IMR-90 (cell line): Measurements from ENCODE around the gene IGLL1. TPM values are rescaled to one million over a fixed set of nuclear protein-coding genes. Genes with fewer than 3 reads are reported as not detected.

Experiments
- ATAC-seq: fragments of 200-7000 bp; cut with Tn5 transposase; 2 replicates; pipeline ENCODE4 v1.9.1; 2020; ENCODE audit warnings: low read depth, mild to moderate bottlenecking, moderate library complexity
- BruUV-seq: library from RNA; stranded (reverse); fragments of 400-500 nt; replicated peaks from 2 replicates; lab custom pipeline; 2021; lab: Mats Ljungman, UMichigan
- CTCF ChIA-PET: fragments of 300-600 bp; formaldehyde crosslinking; extraction: SDS; loops from one replicate; lab custom pipeline; 2021; ENCODE audit warnings: antibody characterized with exemption; lab: Yijun Ruan, JAX
- POLR2A ChIA-PET: fragments of 300-600 bp; sonication (Branson Sonifier 250); formaldehyde crosslinking; loops from one replicate; lab custom pipeline; 2022; ENCODE audit warnings: antibody characterized with exemption; ENCODE audit not compliant: unreplicated experiment; lab: Charles Lee
- DNase-seq: peaks from one replicate; pipeline ENCODE4 v3.0.0; 2013
- H2AFZ ChIP-seq: replicated peaks from 2 replicates; pipeline ENCODE3; 2013; ENCODE audit warnings: low read length, mild to moderate bottlenecking; ENCODE audit not compliant: poor library complexity
- H2AK5ac ChIP-seq: 2 replicates; pipeline ENCODE4 v1.6.1; 2013; ENCODE audit warnings: low read depth, low read length, inconsistent platforms
- H2AK9ac ChIP-seq: replicated peaks from 2 replicates; pipeline ENCODE3; 2013; ENCODE audit warnings: mild to moderate bottlenecking, low read depth, low read length, moderate library complexity; ENCODE audit not compliant: poor library complexity
- H2BK120ac ChIP-seq: 2 replicates; pipeline ENCODE4 v1.6.1; 2013; ENCODE audit warnings: low read depth, low read length, inconsistent platforms
- H2BK15ac ChIP-seq: 3 replicates; pipeline ENCODE4 v1.6.1; 2013; ENCODE audit warnings: low read depth, low read length, inconsistent platforms
- H2BK20ac ChIP-seq: 2 replicates; pipeline ENCODE4 v1.6.1; 2013; ENCODE audit warnings: low read depth, mild to moderate bottlenecking, inconsistent platforms, low read length, moderate library complexity
- H2BK5ac ChIP-seq: 2 replicates; pipeline ENCODE4 v1.6.1; 2013; ENCODE audit warnings: mild to moderate bottlenecking, low read depth, low read length, inconsistent platforms; ENCODE audit not compliant: poor library complexity, severe bottlenecking
- H3K14ac ChIP-seq: replicated peaks from 2 replicates; pipeline ENCODE4 v1.6.1; 2013; ENCODE audit warnings: low read depth, low read length, inconsistent platforms
- H3K18ac ChIP-seq: 2 replicates; pipeline ENCODE4 v1.6.1; 2013; ENCODE audit warnings: low read depth, low read length, control low read depth
- H3K23ac ChIP-seq: 2 replicates; pipeline ENCODE4 v1.6.1; 2013; ENCODE audit warnings: low read depth, low read length, inconsistent platforms
- H3K27ac ChIP-seq: 2 replicates; pipeline ENCODE4 v1.5.1; 2013; ENCODE audit warnings: mild to moderate bottlenecking, control low read depth, low read length; ENCODE audit not compliant: insufficient read depth
- H3K27me3 ChIP-seq: 2 replicates; pipeline ENCODE4 v1.6.1; 2013; ENCODE audit warnings: low read length; ENCODE audit not compliant: control insufficient read depth, insufficient read depth
- H3K36me3 ChIP-seq: 2 replicates; pipeline ENCODE4 v1.6.1; 2013; ENCODE audit warnings: low read length, mixed read lengths; ENCODE audit not compliant: control insufficient read depth, insufficient read depth
- H3K4ac ChIP-seq: 2 replicates; pipeline ENCODE4 v1.6.1; 2013; ENCODE audit warnings: low read depth, low read length, inconsistent platforms
- H3K4me1 ChIP-seq: 2 replicates; pipeline ENCODE4 v1.6.1; 2013; ENCODE audit warnings: low read length, mixed read lengths; ENCODE audit not compliant: control insufficient read depth, insufficient read depth
- H3K4me2 ChIP-seq: 2 replicates; pipeline ENCODE4 v1.6.1; 2013; ENCODE audit warnings: low read depth, mild to moderate bottlenecking, control low read depth, low read length, moderate library complexity
- H3K4me3 ChIP-seq: 2 replicates; pipeline ENCODE4 v1.5.1; 2013; ENCODE audit warnings: low read depth, mild to moderate bottlenecking, control low read depth, low read length, moderate library complexity; ENCODE audit not compliant: insufficient read depth
- H3K56ac ChIP-seq: 2 replicates; pipeline ENCODE4 v1.6.1; 2013; ENCODE audit warnings: low read length, inconsistent platforms; ENCODE audit not compliant: insufficient read depth; ENCODE audit errors: extremely low read depth
- H3K79me1 ChIP-seq, 2 experiments: 2 replicates each; pipeline ENCODE4 v1.6.1; 2013; ENCODE audit warnings: low read length in 2 of 2, inconsistent platforms in 1 of 2, low read depth in 1 of 2
- H3K9ac ChIP-seq: 2 replicates; pipeline ENCODE4 v1.6.1; 2013; ENCODE audit warnings: low read depth, low read length, control low read depth
- H3K9me1 ChIP-seq: 2 replicates; pipeline ENCODE4 v1.6.1; 2013; ENCODE audit warnings: low read length, inconsistent platforms; ENCODE audit not compliant: insufficient read depth
- H3K9me3 ChIP-seq: 2 replicates; pipeline ENCODE4 v1.6.1; 2013; ENCODE audit warnings: low read length; ENCODE audit not compliant: control insufficient read depth, insufficient read depth
- H4K20me1 ChIP-seq: 2 replicates; pipeline ENCODE4 v1.6.1; 2013; ENCODE audit warnings: low read length, inconsistent platforms; ENCODE audit not compliant: insufficient read depth
- H4K5ac ChIP-seq: 2 replicates; pipeline ENCODE4 v1.6.1; 2013; ENCODE audit warnings: mild to moderate bottlenecking, low read depth, low read length, control low read depth
- H4K8ac ChIP-seq, 2 experiments: 2 replicates each; pipeline ENCODE4 v1.6.1; 2013; ENCODE audit warnings: low read depth in 2 of 2, low read length in 2 of 2, control low read depth in 1 of 2, inconsistent platforms in 1 of 2
- H4K91ac ChIP-seq: 2 replicates; pipeline ENCODE4 v1.6.1; 2013; ENCODE audit warnings: low read depth, low read length, inconsistent platforms; ENCODE audit not compliant: insufficient read depth
- BHLHE40 ChIP-seq: fragments of 150-350 bp; IDR thresholded peaks from 2 replicates; pipeline ENCODE4 v1.6.1; 2016; ENCODE audit warnings: mild to moderate bottlenecking, low read depth, low read length
- CEBPB ChIP-seq: IDR thresholded peaks from 2 replicates; pipeline ENCODE4 v1.6.1; 2012; ENCODE audit warnings: low read depth, low read length, improper control_type of control experiment
- CHD1 ChIP-seq: IDR thresholded peaks from 2 replicates; pipeline ENCODE4 v1.6.1; 2012; ENCODE audit warnings: low read depth, low read length, improper control_type of control experiment
- CTCF ChIP-seq: conservative IDR thresholded peaks from 2 replicates; pipeline ENCODE4 v1.5.1; 2012; ENCODE audit warnings: mild to moderate bottlenecking, low read depth, low read length, improper control_type of control experiment
- FOS ChIP-seq: fragments of 150-350 bp; IDR thresholded peaks from 2 replicates; pipeline ENCODE4 v1.6.1; 2016; ENCODE audit warnings: low read depth, low read length
- MAFK ChIP-seq: IDR thresholded peaks from 2 replicates; pipeline ENCODE4 v1.6.1; 2012; ENCODE audit warnings: low read depth, low read length, improper control_type of control experiment
- MAZ ChIP-seq: IDR thresholded peaks from 2 replicates; pipeline ENCODE4 v1.6.1; 2012; ENCODE audit warnings: low read depth, mild to moderate bottlenecking, low read length, improper control_type of control experiment, moderate library complexity, borderline replicate concordance
- MXI1 ChIP-seq: IDR thresholded peaks from 2 replicates; pipeline ENCODE4 v1.6.1; 2012; ENCODE audit warnings: low read depth, mild to moderate bottlenecking, low read length, moderate library complexity, borderline replicate concordance
- NFE2L2 ChIP-seq: fragments of 150-350 bp; IDR thresholded peaks from 2 replicates; pipeline ENCODE4 v1.6.1; 2016; ENCODE audit warnings: low read depth, mild to moderate bottlenecking, low read length
- POLR2A ChIP-seq: IDR thresholded peaks from 2 replicates; pipeline ENCODE4 v1.6.1; 2012; ENCODE audit warnings: mild to moderate bottlenecking, low read depth, low read length
- RAD21 ChIP-seq: IDR thresholded peaks from 2 replicates; pipeline ENCODE4 v1.6.1; 2012; ENCODE audit warnings: low read length, improper control_type of control experiment
- RCOR1 ChIP-seq: IDR thresholded peaks from 2 replicates; pipeline ENCODE4 v1.6.1; 2012; ENCODE audit warnings: mild to moderate bottlenecking, low read length, improper control_type of control experiment; ENCODE audit not compliant: insufficient replicate concordance
- RFX5 ChIP-seq: IDR thresholded peaks from 2 replicates; pipeline ENCODE4 v1.8.0; 2012; ENCODE audit warnings: low read depth, mild to moderate bottlenecking, low read length, moderate library complexity
- SMC3 ChIP-seq: fragments of 150-350 bp; IDR thresholded peaks from 2 replicates; pipeline ENCODE4 v1.6.1; 2016; ENCODE audit warnings: low read depth, mild to moderate bottlenecking, antibody characterized with exemption, low read length, moderate library complexity
- USF2 ChIP-seq: fragments of 150-350 bp; IDR thresholded peaks from 2 replicates; pipeline ENCODE4 v1.6.1; 2017; ENCODE audit warnings: mild to moderate bottlenecking, antibody characterized with exemption, low read length, low read depth
- WGBS, 2 experiments: methylation state at CpG; one replicate each; pipeline versions ENCODE4 v1.1.5 to v1.1.7; 2013; ENCODE audit warnings: missing lambda C conversion rate in 2 of 2; ENCODE audit not compliant: insufficient read length in 1 of 2; ENCODE audit errors: extremely low coverage in 2 of 2; 5-methylcytosine and 5-hydroxymethylcytosine counted together
- dilution Hi-C: fragments of 300-500 bp; cut with HindIII; formaldehyde crosslinking; loops from one replicate; pipeline ENCODE4 v1.14.3; 2018; ENCODE audit warnings: low sequenced_read_pairs; ENCODE audit not compliant: unreplicated experiment
- in situ Hi-C: fragments of 300-500 bp; cut with MboI; formaldehyde crosslinking; loops from 3 replicates; pipeline ENCODE4 v1.14.3; 2019; ENCODE audit warnings: low sequenced_read_pairs, inconsistent platforms, mixed read lengths
- intact Hi-C: fragments of 100-400 bp; cut with micrococcal nuclease; formaldehyde crosslinking; loops from 2 replicates; pipeline ENCODE4 v1.10.0; 2022
- polyA plus RNA-seq, 3 experiments: library from polyadenylated mRNA; depleted of rRNA; stranded (reverse); fragments of >200 nt; gene quantifications; 2 replicates each; pipeline ENCODE4 v1.2.3, GENCODE V29; 2012; ENCODE audit warnings: low replicate concordance in 1 of 3
- total RNA-seq: library from RNA; depleted of rRNA; stranded (reverse); fragments of >200 nt; gene quantifications from 2 replicates; pipeline ENCODE4 v1.2.3, GENCODE V29; 2012
- TF ChIP-seq, protein P1 (sequence below): fragments of 150-350 bp; IDR thresholded peaks from 2 replicates; pipeline ENCODE4 v1.6.1; 2016; ENCODE audit warnings: low read depth, mild to moderate bottlenecking, low read length, moderate library complexity, borderline replicate concordance

Gene IGLL1
- total and polyA plus RNA-seq, 2 of the 4 experiments (the other 2 are of a cell fraction), result not detected

- Histone ChIP-seq H3K18ac (no peak overlapping the region), H3K4me2 (no peak overlapping the region), H2BK120ac (no peak overlapping the region), H4K5ac (no peak overlapping the region), H2AK9ac (no peak overlapping the region), H3K36me3 (no peaks in the 10 kb centered on the region), H3K23ac (no peak overlapping the region), H3K27me3 (peaks cover 35% of the 10 kb centered on the region), H3K9me3 (no peaks in the 10 kb centered on the region), H3K56ac (no peak overlapping the region), H3K4me1 (no peaks in the 10 kb centered on the region), H2BK20ac (no peak overlapping the region), H4K91ac (no peak overlapping the region), H3K14ac (no peak overlapping the region), H3K27ac (no peak overlapping the region), H2AK5ac (no peak overlapping the region), H3K79me1 (no peaks in the 10 kb centered on the region), H3K9me1 (no peaks in the 10 kb centered on the region), H2AFZ (no peak overlapping the region), H2BK5ac (no peak overlapping the region), H3K4ac (no peak overlapping the region), H3K4me3 (no peak overlapping the region), H2BK15ac (no peak overlapping the region), H4K8ac (no peak overlapping the region), H4K20me1 (no peaks in the 10 kb centered on the region; the same call in 1 of the 2 replicates), H3K9ac (no peak overlapping the region)
- DNase-seq (no peak), ATAC-seq (no peak)
- ChIA-PET POLR2A (no interaction called here), CTCF (no interaction called here)
- intact Hi-C loops (no loop called here), dilution Hi-C loops (no loop called here), in situ Hi-C loops (no loop called here)
- WGBS, 2 experiments, result 83% methylated on average over 2 of the region's 5 CpGs; no CpG with 5 or more reads in 1 of the 2 experiments
- no TSS peak for BruUV-seq
- TF ChIP-seq MAZ, result no peak
- no peak for TF ChIP-seq CTCF
- no peak for TF ChIP-seq SMC3
- TF ChIP-seq RAD21, result no peak
- TF ChIP-seq FOS, result no peak
- TF ChIP-seq MXI1, result no peak
- no peak for TF ChIP-seq CEBPB
- no peak for TF ChIP-seq USF2
- no peak for TF ChIP-seq BHLHE40
- TF ChIP-seq RFX5, result no peak
- no peak for TF ChIP-seq POLR2A
- no peak for TF ChIP-seq CHD1
- no peak for TF ChIP-seq NFE2L2
- no peak for TF ChIP-seq RCOR1
- TF ChIP-seq MAFK, result no peak
- TF ChIP-seq, protein P1, sequence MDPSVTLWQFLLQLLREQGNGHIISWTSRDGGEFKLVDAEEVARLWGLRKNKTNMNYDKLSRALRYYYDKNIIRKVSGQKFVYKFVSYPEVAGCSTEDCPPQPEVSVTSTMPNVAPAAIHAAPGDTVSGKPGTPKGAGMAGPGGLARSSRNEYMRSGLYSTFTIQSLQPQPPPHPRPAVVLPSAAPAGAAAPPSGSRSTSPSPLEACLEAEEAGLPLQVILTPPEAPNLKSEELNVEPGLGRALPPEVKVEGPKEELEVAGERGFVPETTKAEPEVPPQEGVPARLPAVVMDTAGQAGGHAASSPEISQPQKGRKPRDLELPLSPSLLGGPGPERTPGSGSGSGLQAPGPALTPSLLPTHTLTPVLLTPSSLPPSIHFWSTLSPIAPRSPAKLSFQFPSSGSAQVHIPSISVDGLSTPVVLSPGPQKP, result no peak
Observed at GRCh38 chr22:23532731-23533130, 47.4 kb downstream of the IGLL1 start.
